B cell (primary cell): ENCODE results near the gene EPB41L2. TPM values are rescaled to one million over a fixed set of nuclear protein-coding genes. Genes with fewer than 3 reads are reported as not detected.
"Not testable (repeated sequence)": the region's sequence is repeated elsewhere in the genome, so short reads cannot be mapped to it uniquely, and the experiment has no call there.

Source experiments
- ATAC-seq: fragments of 200-7000 bp; cut with Tn5 transposase; one replicate; pipeline ENCODE4 v1.10.0; 2021; ENCODE audit warnings: low read depth, mild to moderate bottlenecking, moderate number of reproducible peaks, moderate library complexity
- CTCF ChIA-PET: fragments of 350-600 bp; sonication (Branson Sonifier 250); formaldehyde crosslinking; loops from one replicate; lab custom pipeline; 2021; ENCODE audit warnings: antibody characterized with exemption, inconsistent platforms; lab: Charles Lee
- POLR2A ChIA-PET: fragments of 350-600 bp; sonication (Branson Sonifier 250); formaldehyde crosslinking; loops from one replicate; lab custom pipeline; 2021; ENCODE audit warnings: antibody characterized with exemption; lab: Charles Lee
- DNase-seq: peaks from one replicate; pipeline ENCODE4 v3.0.0; 2013
- H2AFZ ChIP-seq: 2 replicates; pipeline ENCODE4 v1.6.1; 2012; ENCODE audit warnings: mild to moderate bottlenecking, low read depth, low read length; ENCODE audit not compliant: insufficient read depth, poor library complexity, severe bottlenecking
- H3K27ac ChIP-seq, 2 donors: 1 replicate in 1 of 2; 2 replicates in 1 of 2; pipeline ENCODE4 v1.5.1; 2012 to 2013; ENCODE audit warnings: low read length in 2 of 2, mild to moderate bottlenecking in 2 of 2, moderate library complexity in 1 of 2
- H3K27me3 ChIP-seq, 4 experiments: fragments of 200-600 bp in 1 of 4; sonication (generic) in 1 of 4; replicated peaks in 1 of 4; 1 replicate in 2 of 4; 2 replicates in 2 of 4; pipeline versions ENCODE4 v1.6.1 to v1.7.0; 2013 to 2016; ENCODE audit warnings: low read length in 3 of 4, mild to moderate bottlenecking in 2 of 4, mixed read lengths in 1 of 4, moderate library complexity in 1 of 4; ENCODE audit not compliant: insufficient read depth in 4 of 4, control insufficient read depth in 3 of 4; ENCODE audit errors: control extremely low read depth in 1 of 4
- H3K36me3 ChIP-seq, 2 experiments: replicated peaks in 1 of 2; 1 replicate in 1 of 2; 2 replicates in 1 of 2; pipeline versions ENCODE4 v1.6.1 to v1.7.1; 2013; ENCODE audit warnings: low read length in 1 of 2; ENCODE audit not compliant: insufficient read depth in 2 of 2, control insufficient read depth in 1 of 2; ENCODE audit errors: control extremely low read depth in 1 of 2, extremely low read depth in 1 of 2
- H3K4me1 ChIP-seq, 2 donors: fragments of 200-600 bp in 1 of 2; sonication (generic) in 1 of 2; 1 replicate in 1 of 2; 2 replicates in 1 of 2; pipeline versions ENCODE4 v1.5.1 to v1.6.1; 2013 to 2017; ENCODE audit warnings: low read length in 2 of 2; ENCODE audit not compliant: control insufficient read depth in 2 of 2, insufficient read depth in 2 of 2
- H3K4me2 ChIP-seq: replicated peaks from 2 replicates; pipeline ENCODE3; 2012; ENCODE audit warnings: mild to moderate bottlenecking, low read depth, low read length; ENCODE audit not compliant: poor library complexity, severe bottlenecking
- H3K4me3 ChIP-seq, 5 experiments: fragments of 200-600 bp in 1 of 5; sonication (generic) in 1 of 5; 1 replicate in 3 of 5; 2 replicates in 2 of 5; pipeline versions ENCODE4 v1.5.1 to v1.7.0; 2011 to 2016; ENCODE audit warnings: low read length in 4 of 5, mild to moderate bottlenecking in 4 of 5, low read depth in 2 of 5, control low read depth in 1 of 5, moderate library complexity in 1 of 5; ENCODE audit not compliant: insufficient read depth in 1 of 5; ENCODE audit errors: control extremely low read depth in 1 of 5, extremely low read depth in 1 of 5
- H3K79me2 ChIP-seq: fragments of 200-600 bp; sonication (generic); one replicate; pipeline ENCODE4 v1.6.0; 2016; ENCODE audit warnings: low read length; ENCODE audit not compliant: control insufficient read depth, insufficient read depth
- H3K9ac ChIP-seq: fragments of 200-600 bp; sonication (generic); 2 replicates; pipeline ENCODE4 v1.6.1; 2017; ENCODE audit warnings: mild to moderate bottlenecking, low read length, moderate library complexity
- H3K9me3 ChIP-seq, 3 donors: one replicate each; pipeline versions ENCODE4 v1.6.1 to v1.7.1; 2013; ENCODE audit warnings: low read length in 2 of 3; ENCODE audit not compliant: control insufficient read depth in 2 of 3, insufficient read depth in 1 of 3; ENCODE audit errors: control extremely low read depth in 1 of 3
- H4K20me1 ChIP-seq: 2 replicates; pipeline ENCODE4 v1.6.0; 2012; ENCODE audit warnings: mild to moderate bottlenecking, low read length; ENCODE audit not compliant: insufficient read depth, control insufficient read depth, poor library complexity, severe bottlenecking
- H3K27ac Mint-ChIP-seq: one replicate; pipeline ENCODE4 v1.8.0; 2021; ENCODE audit warnings: mixed read lengths
- H3K27me3 Mint-ChIP-seq: one replicate; pipeline ENCODE4 v1.8.0; 2021; ENCODE audit warnings: mixed read lengths
- H3K4me1 Mint-ChIP-seq: one replicate; pipeline ENCODE4 v1.8.0; 2021; ENCODE audit warnings: mixed read lengths
- H3K4me3 Mint-ChIP-seq: one replicate; pipeline ENCODE4 v1.8.0; 2021; ENCODE audit warnings: mixed read lengths
- H3K9me3 Mint-ChIP-seq: one replicate; pipeline ENCODE4 v1.8.0; 2022; ENCODE audit warnings: mixed read lengths; ENCODE audit not compliant: insufficient read depth
- CTCF ChIP-seq: fragments of 200-600 bp; IDR thresholded peaks from one replicate; pipeline ENCODE4 v1.8.0; 2022; ENCODE audit warnings: antibody characterized with exemption, mild to moderate bottlenecking
- EZH2 ChIP-seq: IDR thresholded peaks from 2 replicates; pipeline ENCODE4 v1.6.1; 2012; ENCODE audit warnings: borderline replicate concordance, low read depth, mild to moderate bottlenecking, moderate library complexity, low read length; ENCODE audit not compliant: insufficient read depth, poor library complexity, severe bottlenecking
- whole genome bisulfite sequencing: methylation state at CpG from one replicate; pipeline ENCODE4 v1.1.5; 2013; ENCODE audit warnings: missing lambda C conversion rate; ENCODE audit not compliant: insufficient coverage; 5-methylcytosine and 5-hydroxymethylcytosine counted together
- intact Hi-C: fragments of 100-400 bp; cut with micrococcal nuclease; formaldehyde crosslinking; loops from one replicate; pipeline ENCODE4 v1.10.0; 2022
- polyA plus RNA-seq: library from polyadenylated mRNA; depleted of rRNA; stranded (reverse); fragments of >200 nt; gene quantifications from 2 replicates; pipeline ENCODE4 v1.2.3, GENCODE V29; 2012
- total RNA-seq, 2 donors: library from RNA; stranded (reverse); fragments of 120-200 nt in 1 of 2; gene quantifications; 1 replicate in 1 of 2; 2 replicates in 1 of 2; pipeline versions ENCODE4 v1.2.3 to v1.2.4, GENCODE V29; 2013 to 2022

The EPB41L2 gene
- total and polyA plus RNA-seq, 2 donors (not counting 1 experiment from before 2014, with no cell fraction given): 17.8 to 61.0 TPM

DNA sequence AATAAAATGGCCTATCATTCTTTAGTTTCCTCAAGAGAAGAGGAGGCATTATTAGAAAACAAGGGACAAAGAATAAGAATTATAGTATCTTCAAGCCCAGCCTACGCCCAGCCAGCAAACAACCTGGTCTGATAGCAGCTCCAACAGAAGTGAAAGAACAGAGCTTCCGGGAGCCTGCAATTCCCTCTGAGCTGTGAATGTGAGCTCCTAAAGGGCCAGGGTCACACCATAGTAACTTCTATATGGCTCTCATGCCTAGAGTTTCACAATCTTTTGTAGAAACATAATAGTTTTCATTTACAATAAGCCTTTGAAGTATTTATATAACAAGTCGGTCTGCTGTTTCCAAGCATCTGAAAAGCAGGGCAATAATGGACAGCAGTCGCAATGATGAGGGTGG, 119.3 kb downstream of the EPB41L2 start:
- Mint-ChIP-seq H3K4me1 (peaks cover 14% of the 10 kb centered on the region), H3K27ac (no peak overlapping the region), H3K9me3 (no peaks in the 10 kb centered on the region), H3K27me3 (no peaks in the 10 kb centered on the region), H3K4me3 (no peak overlapping the region)
- ChIA-PET POLR2A (no interaction called here), CTCF (no interaction called here)
- H3K27ac ChIP-seq: no peak overlapping the region
- ATAC-seq (no peak), DNase-seq (no peak)
- H4K20me1 ChIP-seq: no peaks in the 10 kb centered on the region
- H3K36me3 ChIP-seq: no peaks in the 10 kb centered on the region
- TF ChIP-seq CTCF: no peak
- no peak for TF ChIP-seq EZH2
- H3K4me3 ChIP-seq: no peak overlapping the region
- no peak overlapping the region for H2AFZ ChIP-seq
- no peaks in the 10 kb centered on the region for H3K79me2 ChIP-seq
- no peaks in the 10 kb centered on the region for H3K27me3 ChIP-seq
- 100% methylated on average over 2 of the region's 4 CpGs for WGBS
- intact Hi-C loops: no loop called here
- H3K4me2 ChIP-seq: no peak overlapping the region
- H3K4me1 ChIP-seq: peaks cover 0 to 2% of the 10 kb centered on the region in 2 donors
- no peak overlapping the region for H3K9ac ChIP-seq
- no peaks in the 10 kb centered on the region for H3K9me3 ChIP-seq

DNA sequence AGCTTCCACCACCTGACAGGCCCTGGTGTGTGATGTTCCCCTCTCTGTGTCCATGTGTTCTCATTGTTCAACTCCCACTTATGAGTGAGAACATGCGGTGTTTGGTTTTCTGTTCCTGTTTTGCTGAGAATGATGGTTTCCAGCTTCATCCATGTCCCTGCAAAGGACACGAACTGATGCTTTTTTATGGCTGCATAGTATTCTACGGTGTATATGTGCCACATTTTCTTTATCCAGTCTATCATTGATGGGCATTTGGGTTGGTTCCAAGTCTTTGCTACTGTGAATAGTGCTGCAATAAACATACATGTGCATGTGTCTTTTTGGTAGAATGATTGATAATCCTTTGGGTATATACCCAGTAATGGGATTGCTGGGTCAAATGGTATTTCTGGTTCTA, 120.3 kb downstream of the EPB41L2 start:
- H3K4me3 ChIP-seq, H3K9ac ChIP-seq, DNase-seq, ATAC-seq, H3K27ac ChIP-seq, H3K9me3 Mint-ChIP-seq, H3K4me3 Mint-ChIP-seq, H3K79me2 ChIP-seq, H2AFZ ChIP-seq, H3K9me3 ChIP-seq, H3K27me3 Mint-ChIP-seq, POLR2A ChIA-PET, H3K4me1 ChIP-seq, H3K27ac Mint-ChIP-seq, H3K27me3 ChIP-seq, H3K36me3 ChIP-seq, CTCF ChIA-PET, intact Hi-C loops, H4K20me1 ChIP-seq, H3K4me2 ChIP-seq: not testable (repeated sequence)
- WGBS: no CpG with 5 or more reads among the region's 3 CpGs
- H3K4me1 Mint-ChIP-seq: peaks cover 14% of the 10 kb centered on the region
